K562 (cell line): Measurements from ENCODE around the gene FUT2. TPM values are rescaled to one million over a fixed set of nuclear protein-coding genes. Genes with fewer than 3 reads are reported as not detected.

ENCODE experiments used
- ATF1 ChIP-seq, 2 experiments: fragments of 450-650 bp in 1 of 2; IDR thresholded peaks; 2 replicates each; pipeline ENCODE4 v1.6.1; 2016; ENCODE audit warnings: missing compliant biosample characterization in 1 of 2, missing genetic modification characterization in 1 of 2
- ATF2 ChIP-seq: sonication (generic); formaldehyde crosslinking; IDR thresholded peaks from 2 replicates; pipeline ENCODE4 v1.8.1; 2022; ENCODE audit warnings: missing genetic modification reagents
- ATF3 ChIP-seq, 2 experiments: fragments of 450-650 bp in 1 of 2; sonication (generic) in 1 of 2; formaldehyde crosslinking in 1 of 2; IDR thresholded peaks in 1 of 2; conservative IDR thresholded peaks in 1 of 2; 2 replicates each; pipeline versions ENCODE4 v1.6.1 to v1.8.1; 2016 to 2023; ENCODE audit warnings: mild to moderate bottlenecking in 2 of 2, moderate library complexity in 2 of 2, inconsistent platforms in 1 of 2, missing genetic modification reagents in 1 of 2
- CHD4 ChIP-seq: fragments of 200-600 bp; sonication (generic); IDR thresholded peaks from 3 replicates; pipeline ENCODE4 v1.6.1; 2012; ENCODE audit warnings: low read depth, mild to moderate bottlenecking, mixed read lengths, low read length, inconsistent platforms; ENCODE audit not compliant: insufficient read depth, insufficient replicate concordance, poor library complexity, severe bottlenecking
- ELF1 ChIP-seq: fragments of 200-800 bp; sonication (Bioruptor generic); IDR thresholded peaks from 2 replicates; pipeline ENCODE4 v1.6.1; 2016; ENCODE audit warnings: missing genetic modification characterization, missing compliant biosample characterization
- HNRNPLL ChIP-seq: fragments of 200-400 bp; formaldehyde crosslinking; IDR thresholded peaks from 2 replicates; pipeline ENCODE4 v1.6.1; 2017; ENCODE audit warnings: low read length, low read depth, mild to moderate bottlenecking; ENCODE audit not compliant: poor library complexity, severe bottlenecking
- KLF13 ChIP-seq: fragments of 450-650 bp; IDR thresholded peaks from 2 replicates; pipeline ENCODE4 v1.6.1; 2016; ENCODE audit warnings: missing genetic modification characterization, low read depth, mild to moderate bottlenecking, missing compliant biosample characterization, moderate library complexity, borderline replicate concordance
- REST ChIP-seq, 2 experiments: fragments of 450-650 bp; formaldehyde crosslinking in 1 of 2; IDR thresholded peaks; 2 replicates each; pipeline versions ENCODE4 v1.4.0 to v1.6.1; 2014 to 2020; ENCODE audit warnings: mild to moderate bottlenecking in 2 of 2, borderline replicate concordance in 1 of 2, low read depth in 1 of 2
- RFX7 ChIP-seq: fragments of 250-450 bp; sonication (Bioruptor Pico); IDR thresholded peaks from 2 replicates; pipeline ENCODE4 v1.5.1; 2021; ENCODE audit warnings: mild to moderate bottlenecking
- SMARCC2 ChIP-seq: fragments of 450-650 bp; IDR thresholded peaks from 2 replicates; pipeline ENCODE4 v1.6.1; 2017; ENCODE audit warnings: antibody characterized with exemption, moderate library complexity, mild to moderate bottlenecking, low read depth
- TAL1 ChIP-seq: fragments of 450-650 bp; IDR thresholded peaks from 2 replicates; pipeline ENCODE4 v1.6.1; 2016; ENCODE audit warnings: mild to moderate bottlenecking
- ZNF197 ChIP-seq: fragments of 200-800 bp; sonication (Bioruptor generic); IDR thresholded peaks from 2 replicates; pipeline ENCODE4 v1.6.1; 2016; ENCODE audit warnings: low read depth, missing genetic modification characterization, missing compliant biosample characterization
- ZNF436 ChIP-seq: fragments of 250-450, 450-650 bp; sonication (Bioruptor Pico); formaldehyde crosslinking; IDR thresholded peaks from 2 replicates; pipeline ENCODE4 v1.7.0; 2020; ENCODE audit warnings: mild to moderate bottlenecking
- ZNF584 ChIP-seq: fragments of 200-800 bp; sonication (Bioruptor generic); IDR thresholded peaks from 2 replicates; pipeline ENCODE4 v1.6.1; 2016; ENCODE audit warnings: low read depth, mild to moderate bottlenecking, missing genetic modification characterization, missing compliant biosample characterization
- ZNF79 ChIP-seq: fragments of 250-450 bp; sonication (Bioruptor Pico); IDR thresholded peaks from 2 replicates; pipeline ENCODE4 v1.4.0; 2020; ENCODE audit warnings: low read depth, mild to moderate bottlenecking, moderate library complexity
- polyA plus RNA-seq, 8 experiments: library from polyadenylated mRNA; depleted of rRNA in 4 of 8; stranded (reverse) in 5 of 8; unstranded in 3 of 8; fragments of >200 nt; fragmentation: Nextera tagmentation in 2 of 8; fragmentation: Illumina TruSeq in 1 of 8; extraction: Ambion mirVana in 2 of 8; extraction: Trizol in 1 of 8; gene quantifications; 2 replicates each; pipeline versions ENCODE4 v1.2.1 to v1.2.3, GENCODE V29; 2011 to 2014; ENCODE audit warnings: inconsistent platforms in 1 of 8, missing spikeins in 1 of 8
- total RNA-seq, 7 experiments: library from RNA; depleted of rRNA in 6 of 7; stranded (reverse); fragments of >200 nt in 6 of 7; fragmentation: Illumina TruSeq in 2 of 7; extraction: Trizol in 2 of 7; gene quantifications; 2 replicates each; pipeline versions ENCODE4 v1.2.1 to v1.2.3, GENCODE V29; 2011 to 2021; ENCODE audit warnings: low replicate concordance in 1 of 7

FUT2 gene
- total and polyA plus RNA-seq, 9 of the 15 experiments (the other 6 are each of a cell fraction or from before 2014, with no cell fraction given): 0.03 to 0.04 TPM; not detected in 7

DNA sequence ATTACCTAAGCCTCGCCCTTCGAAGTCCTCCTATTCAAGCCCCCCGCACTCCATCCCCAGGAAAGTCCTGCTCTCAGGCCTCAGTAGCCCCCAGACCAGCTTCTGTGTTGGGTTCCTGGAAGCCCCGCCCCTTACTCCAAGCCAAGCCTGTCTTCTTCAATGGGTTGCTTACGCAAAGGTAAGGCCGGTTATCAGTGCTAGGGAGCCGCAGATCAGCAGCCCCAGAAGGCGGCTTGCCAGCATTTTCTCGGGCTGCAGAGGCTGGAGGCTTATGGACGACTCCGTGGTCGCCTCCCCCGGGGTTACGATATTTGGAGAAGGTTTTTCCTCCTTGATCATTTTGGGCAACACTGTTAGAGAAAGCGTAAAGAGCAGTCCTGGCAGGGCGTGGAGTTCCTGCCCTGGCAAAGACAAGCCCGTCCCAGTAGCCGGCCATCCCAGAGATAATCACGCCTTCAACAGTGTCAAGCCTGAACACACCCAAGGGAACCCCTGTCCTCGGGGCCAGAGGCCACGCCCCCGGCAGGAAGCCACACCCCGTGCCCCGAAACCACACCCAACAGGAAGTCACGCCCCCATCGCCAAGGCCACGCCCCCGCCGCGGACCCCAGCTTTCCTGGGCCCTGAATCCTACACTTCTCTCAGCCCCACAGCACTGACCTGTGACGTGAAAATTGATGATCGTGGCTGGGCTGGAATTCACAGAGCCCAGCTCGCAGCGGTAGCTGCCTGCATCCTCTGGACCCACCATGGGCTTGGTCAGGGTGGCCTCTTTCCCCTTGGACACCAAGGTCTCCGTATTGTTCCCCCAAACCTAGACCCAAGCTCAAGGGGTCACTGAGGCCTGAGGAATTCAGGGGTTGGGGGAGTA, 45.6 kb downstream of the FUT2 start (continued):
- TF ChIP-seq ZNF584 (CRISPR knock-in tag): no peak
- TF ChIP-seq ATF1 (CRISPR knock-in tag; IDR thresholded peaks at IDR 0.05): no peak
- TF ChIP-seq ATF1 (tag; IDR thresholded peaks at IDR 0.05): peak; percentile 56
- no peak for TF ChIP-seq RFX7 (CRISPR knock-in tag)
- peak; percentile 29; the same call in 1 of the 2 replicates for TF ChIP-seq REST (IDR thresholded peaks at IDR 0.05; ENCODE audit: borderline replicate concordance)
- no peak for TF ChIP-seq REST (CRISPR knock-in tag; IDR thresholded peaks at IDR 0.05; ENCODE audit: low read depth)
- TF ChIP-seq HNRNPLL: peak; percentile 66
- no peak for TF ChIP-seq ZNF197
- TF ChIP-seq SMARCC2: no peak
- no peak for TF ChIP-seq KLF13
- TF ChIP-seq CHD4: no peak
- TF ChIP-seq ATF3 (IDR thresholded peaks at IDR 0.05): 0 out of 2 replicates have a peak, but pooled peaks have one; percentile 4
- TF ChIP-seq ATF3 (CRISPR knock-in tag; conservative IDR thresholded peaks at IDR 0.05): no peak
- no peak for TF ChIP-seq ZNF436 (CRISPR knock-in tag)
- TF ChIP-seq TAL1: no peak
- no peak for TF ChIP-seq ZNF79 (CRISPR knock-in tag)
- TF ChIP-seq ATF2 (CRISPR knock-in tag): no peak
- TF ChIP-seq ELF1: peak; percentile 47; the same call in 1 of the 2 replicates
